Naive B cell (primary cell): ENCODE data around the gene KCNJ16. TPM values are rescaled to one million over a fixed set of nuclear protein-coding genes. Genes with fewer than 3 reads are reported as not detected.

Experiments used
- ATAC-seq, 2 donors: fragments of 150-1000 bp; cut with Tn5 transposase; 2 replicates each; pipeline ENCODE4 v1.10.0; 2021; ENCODE audit warnings: low read depth in 2 of 2, mild to moderate bottlenecking in 2 of 2, moderate library complexity in 2 of 2
- DNase-seq: peaks from one replicate; pipeline ENCODE4 v3.0.0; 2022
- H3K27ac Mint-ChIP-seq, 6 donors: one replicate each; pipeline ENCODE4 v1.8.0; 2020 to 2022; ENCODE audit warnings: mild to moderate bottlenecking in 6 of 6, mixed read lengths in 6 of 6, moderate library complexity in 5 of 6, inconsistent platforms in 2 of 6
- H3K27me3 Mint-ChIP-seq, 3 donors: one replicate each; pipeline ENCODE4 v1.8.0; 2021 to 2022; ENCODE audit warnings: mixed read lengths in 3 of 3, mild to moderate bottlenecking in 1 of 3
- H3K36me3 Mint-ChIP-seq, 2 donors: one replicate each; pipeline ENCODE4 v1.8.0; 2020 to 2022; ENCODE audit warnings: mixed read lengths in 2 of 2, inconsistent platforms in 1 of 2, mild to moderate bottlenecking in 1 of 2
- H3K4me1 Mint-ChIP-seq, 3 donors: one replicate each; pipeline ENCODE4 v1.8.0; 2020 to 2022; ENCODE audit warnings: mixed read lengths in 3 of 3, inconsistent platforms in 1 of 3, mild to moderate bottlenecking in 1 of 3, moderate library complexity in 1 of 3
- H3K4me3 Mint-ChIP-seq, 8 donors: one replicate each; pipeline ENCODE4 v1.8.0; 2020 to 2022; ENCODE audit warnings: mild to moderate bottlenecking in 8 of 8, mixed read lengths in 8 of 8, moderate library complexity in 8 of 8, inconsistent platforms in 2 of 8
- H3K9me3 Mint-ChIP-seq, 7 donors: one replicate each; pipeline ENCODE4 v1.8.0; 2020 to 2022; ENCODE audit warnings: mixed read lengths in 7 of 7, mild to moderate bottlenecking in 5 of 7, inconsistent platforms in 2 of 7, moderate library complexity in 1 of 7
- polyA plus RNA-seq, 6 donors: library from polyadenylated mRNA; unstranded; fragments of 300-500 nt; fragmentation: Illumina TruSeq; gene quantifications; one replicate each; pipeline ENCODE4 v1.2.3, GENCODE V29; 2021; ENCODE audit warnings: low read depth in 6 of 6

KCNJ16 gene
- polyA plus RNA-seq, 6 donors from 2014 or later, result not detected

- DNase-seq (no peak), ATAC-seq (no peak)
- Mint-ChIP-seq H3K27ac (no peak overlapping the region), H3K4me3 (no peak overlapping the region), H3K9me3 (no peaks in the 10 kb centered on the region), H3K36me3 (no peaks in the 10 kb centered on the region), H3K27me3 (peaks cover 0 to 10% (median 0%) of the 10 kb centered on the region in 3 donors), H3K4me1 (no peaks in the 10 kb centered on the region)
These were observed 108.5 kb downstream of the KCNJ16 start for GRCh38 chr17:70183508-70183907.

- Mint-ChIP-seq H3K36me3 (no peaks in the 10 kb centered on the region), H3K4me3 (no peak overlapping the region), H3K27me3 (peaks cover 0 to 17% (median 0%) of the 10 kb centered on the region in 3 donors), H3K9me3 (no peaks in the 10 kb centered on the region), H3K27ac (no peak overlapping the region), H3K4me1 (no peaks in the 10 kb centered on the region)
- DNase-seq (no peak), ATAC-seq (no peak)
These were observed 109.2 kb downstream of the KCNJ16 start for GRCh38 chr17:70184207-70184606.

- Mint-ChIP-seq H3K27ac (no peak overlapping the region), H3K4me1 (no peaks in the 10 kb centered on the region), H3K36me3 (no peaks in the 10 kb centered on the region), H3K4me3 (no peak overlapping the region), H3K27me3 (peaks cover 0 to 18% (median 0%) of the 10 kb centered on the region in 3 donors), H3K9me3 (no peaks in the 10 kb centered on the region)
- ATAC-seq (no peak), DNase-seq (no peak)
These were observed 109.7 kb downstream of the KCNJ16 start for GRCh38 chr17:70184770-70185169.

Other genes starting within 250 kb of the KCNJ16 start
- not detected for gene KCNJ2, start 94.3 kb downstream of the KCNJ16 start, polyA plus RNA-seq